Measurements from ENCODE around the gene CST8. TPM values are rescaled to one million over a fixed set of nuclear protein-coding genes. Genes with fewer than 3 reads are reported as not detected.

CST8 gene
- total and polyA plus RNA-seq, 2 experiments from 2014 or later = not detected

DNA sequence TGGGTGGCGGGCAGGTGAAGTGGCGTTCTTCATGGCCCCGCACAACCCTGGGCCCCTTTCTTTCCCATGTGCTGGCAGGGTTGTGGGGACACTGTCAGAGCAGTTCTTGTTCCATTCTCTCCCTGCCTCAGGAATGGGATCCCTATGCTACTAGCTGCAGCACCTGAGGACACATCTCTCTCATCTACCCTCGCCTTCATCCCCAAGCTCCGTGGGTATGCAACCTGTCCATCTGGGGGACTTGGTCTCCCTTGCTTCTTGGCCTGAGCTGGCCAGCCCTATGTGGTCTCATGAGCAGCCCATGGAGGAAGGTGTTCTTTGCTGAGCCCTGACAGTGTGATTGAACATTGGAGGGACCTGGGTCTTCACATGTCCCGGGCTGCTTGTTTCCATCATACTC lies 53.2 kb downstream of the CST8 start:
- no peak overlapping the region for H3K4me3 ChIP-seq
- WGBS (ENCODE audit: low lambda C conversion rate, missing lambda C conversion rate) = 93% methylated on average over 6 of the region's 6 CpGs
- H3K9me3 ChIP-seq (ENCODE audit: low read depth) = no peaks in the 10 kb centered on the region
- no peak overlapping the region for H2AFZ ChIP-seq
- no peak for DNase-seq (ENCODE audit: low spot score)
- no peaks in the 10 kb centered on the region for H3K9me2 ChIP-seq (replicated peaks; ENCODE audit: insufficient read depth)
- no peaks in the 10 kb centered on the region for H3K79me2 ChIP-seq
- no peaks in the 10 kb centered on the region for H3K36me3 ChIP-seq (replicated peaks; ENCODE audit: insufficient read depth, low read depth)
- no peak overlapping the region for H3K4me2 ChIP-seq
- no peaks in the 10 kb centered on the region for H3K4me1 ChIP-seq (ENCODE audit: insufficient read depth)
- no peaks in the 10 kb centered on the region for H3K27me3 ChIP-seq
- no peaks in the 10 kb centered on the region for H4K20me1 ChIP-seq (ENCODE audit: insufficient read depth, poor library complexity, severe bottlenecking)
- TF ChIP-seq EZH2phosphoT487 (IDR thresholded peaks at IDR 0.05; ENCODE audit: low read depth, severe bottlenecking, unreplicated experiment) (no peak), EZH2 (IDR thresholded peaks at IDR 0.05; ENCODE audit: borderline replicate concordance) (no peak)
- TF ChIP-seq, protein P1, sequence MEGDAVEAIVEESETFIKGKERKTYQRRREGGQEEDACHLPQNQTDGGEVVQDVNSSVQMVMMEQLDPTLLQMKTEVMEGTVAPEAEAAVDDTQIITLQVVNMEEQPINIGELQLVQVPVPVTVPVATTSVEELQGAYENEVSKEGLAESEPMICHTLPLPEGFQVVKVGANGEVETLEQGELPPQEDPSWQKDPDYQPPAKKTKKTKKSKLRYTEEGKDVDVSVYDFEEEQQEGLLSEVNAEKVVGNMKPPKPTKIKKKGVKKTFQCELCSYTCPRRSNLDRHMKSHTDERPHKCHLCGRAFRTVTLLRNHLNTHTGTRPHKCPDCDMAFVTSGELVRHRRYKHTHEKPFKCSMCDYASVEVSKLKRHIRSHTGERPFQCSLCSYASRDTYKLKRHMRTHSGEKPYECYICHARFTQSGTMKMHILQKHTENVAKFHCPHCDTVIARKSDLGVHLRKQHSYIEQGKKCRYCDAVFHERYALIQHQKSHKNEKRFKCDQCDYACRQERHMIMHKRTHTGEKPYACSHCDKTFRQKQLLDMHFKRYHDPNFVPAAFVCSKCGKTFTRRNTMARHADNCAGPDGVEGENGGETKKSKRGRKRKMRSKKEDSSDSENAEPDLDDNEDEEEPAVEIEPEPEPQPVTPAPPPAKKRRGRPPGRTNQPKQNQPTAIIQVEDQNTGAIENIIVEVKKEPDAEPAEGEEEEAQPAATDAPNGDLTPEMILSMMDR (IDR thresholded peaks at IDR 0.05; ENCODE audit: poor library complexity) = no peak
- H3K27ac ChIP-seq = no peak overlapping the region

Small RNA genes within 50 kb of the gene (small RNA-seq; reads per million reads assigned to genes)
- not detected for gene RF00019

Other genes starting within 250 kb of the CST8 start
- 29.7 and 30.9 TPM in 2 replicates for gene NXT1, start 140.3 kb upstream of the CST8 start, total RNA-seq
- 36.3 and 38.1 TPM in 2 replicates for gene NXT1, start 140.3 kb upstream of the CST8 start, polyA plus RNA-seq
- gene GZF1, start 128.9 kb upstream of the CST8 start, total RNA-seq = 15.5 and 17.8 TPM in 2 replicates
- 7.4 and 8.8 TPM in 2 replicates for gene GZF1, start 128.9 kb upstream of the CST8 start, polyA plus RNA-seq
- gene NAPB, start 69.6 kb upstream of the CST8 start, total RNA-seq = 7.3 and 11.2 TPM in 2 replicates
- 7.3 and 11.9 TPM in 2 replicates for gene NAPB, start 69.6 kb upstream of the CST8 start, polyA plus RNA-seq
- gene CSTL1, start 51.4 kb upstream of the CST8 start, total RNA-seq = not detected in 2 replicates
- not detected in 2 replicates for gene CSTL1, start 51.4 kb upstream of the CST8 start, polyA plus RNA-seq
- not detected in 2 replicates for gene CST11, start 38.2 kb upstream of the CST8 start, total RNA-seq
- not detected in 2 replicates for gene CST11, start 38.2 kb upstream of the CST8 start, polyA plus RNA-seq
- not detected in 2 replicates for gene CST9L, start 77.4 kb downstream of the CST8 start, total RNA-seq
- gene CST9L, start 77.4 kb downstream of the CST8 start, polyA plus RNA-seq = not detected in 2 replicates
- gene CST9, start 114.8 kb downstream of the CST8 start, total RNA-seq = not detected in 2 replicates
- gene CST9, start 114.8 kb downstream of the CST8 start, polyA plus RNA-seq = not detected in 2 replicates
- gene CST3, start 146.8 kb downstream of the CST8 start, total RNA-seq = 881 and 921 TPM in 2 replicates
- 2,777 and 2,850 TPM in 2 replicates for gene CST3, start 146.8 kb downstream of the CST8 start, polyA plus RNA-seq
- 0.23 and 0.52 TPM in 2 replicates for gene CST4, start 197.9 kb downstream of the CST8 start, total RNA-seq
- gene CST4, start 197.9 kb downstream of the CST8 start, polyA plus RNA-seq = not detected in 2 replicates

All from hepatocyte (in vitro differentiated cells).